ENCODE data around the gene HBG1.

Gene HBG1

GRCh38 chr11:5272395-5273017, 22.8 kb upstream of the HBG1 start:
- no peak for ATAC-seq
- TF ChIP-seq RARB (CRISPR knock-in tag; IDR thresholded peaks at IDR 0.05) = no peak
- TF ChIP-seq ESRRG (CRISPR knock-in tag; IDR thresholded peaks at IDR 0.05) = no peak
- TF ChIP-seq CREB5 (CRISPR knock-in tag; IDR thresholded peaks at IDR 0.05; ENCODE audit: low read depth) = no peak
- TF ChIP-seq BACH2 (CRISPR knock-in tag; IDR thresholded peaks at IDR 0.05; ENCODE audit: borderline replicate concordance) = no peak
- TF ChIP-seq POU6F1 (CRISPR knock-in tag; IDR thresholded peaks at IDR 0.05; ENCODE audit: borderline replicate concordance, low read depth) = no peak
- no peak for TF ChIP-seq PPARA (CRISPR knock-in tag; IDR thresholded peaks at IDR 0.05; ENCODE audit: borderline replicate concordance)
- no peak for TF ChIP-seq OSR1 (CRISPR knock-in tag; IDR thresholded peaks at IDR 0.05)
- no peak for TF ChIP-seq TOX (CRISPR knock-in tag; IDR thresholded peaks at IDR 0.05; ENCODE audit: borderline replicate concordance)
- no peak for TF ChIP-seq ZFP30 (CRISPR knock-in tag; IDR thresholded peaks at IDR 0.05)
- TF ChIP-seq GLIS3 (CRISPR knock-in tag; IDR thresholded peaks at IDR 0.05) = no peak
- no peak for TF ChIP-seq ZFP3 (CRISPR knock-in tag; IDR thresholded peaks at IDR 0.05)
- TF ChIP-seq ISL1 (CRISPR knock-in tag; IDR thresholded peaks at IDR 0.05) = no peak
- no peak for TF ChIP-seq SNAI2 (CRISPR knock-in tag; IDR thresholded peaks at IDR 0.05)
- TF ChIP-seq ZNF565 (CRISPR knock-in tag; conservative IDR thresholded peaks at IDR 0.05; ENCODE audit: low read depth) = no peak
- TF ChIP-seq ARNTL (CRISPR knock-in tag; IDR thresholded peaks at IDR 0.05; ENCODE audit: borderline replicate concordance, low read depth) = no peak
- TF ChIP-seq TCF4 (CRISPR knock-in tag; IDR thresholded peaks at IDR 0.05; ENCODE audit: borderline replicate concordance) = no peak

GRCh38 chr11:5269715-5270147, 20.1 kb upstream of the HBG1 start, which contains the start of gene HBE1:
Gene HBE1, minus strand, starts transcription at chr11:5269945. Its CDS starts 55 bp downstream, at chr11:5269890.
- ATAC-seq = no peak
- TF ChIP-seq RARB (CRISPR knock-in tag; IDR thresholded peaks at IDR 0.05) (no peak), POU6F1 (CRISPR knock-in tag; IDR thresholded peaks at IDR 0.05; ENCODE audit: borderline replicate concordance, low read depth) (no peak), CREB5 (CRISPR knock-in tag; IDR thresholded peaks at IDR 0.05; ENCODE audit: low read depth) (no peak), ISL1 (CRISPR knock-in tag; IDR thresholded peaks at IDR 0.05) (no peak), GLIS3 (CRISPR knock-in tag; IDR thresholded peaks at IDR 0.05) (no peak), TOX (CRISPR knock-in tag; IDR thresholded peaks at IDR 0.05; ENCODE audit: borderline replicate concordance) (no peak), OSR1 (CRISPR knock-in tag; IDR thresholded peaks at IDR 0.05) (no peak)

GRCh38 chr11:5267033-5267563, 17.4 kb upstream of the HBG1 start:
- ATAC-seq = no peak
- TF ChIP-seq TOX (CRISPR knock-in tag; IDR thresholded peaks at IDR 0.05; ENCODE audit: borderline replicate concordance) (no peak), TCF4 (CRISPR knock-in tag; IDR thresholded peaks at IDR 0.05; ENCODE audit: borderline replicate concordance) (no peak), ZFP3 (CRISPR knock-in tag; IDR thresholded peaks at IDR 0.05) (no peak), PATZ1 (CRISPR knock-in tag; IDR thresholded peaks at IDR 0.05; ENCODE audit: borderline replicate concordance) (no peak), ZC3H10 (CRISPR knock-in tag; IDR thresholded peaks at IDR 0.05) (no peak), BACH2 (CRISPR knock-in tag; IDR thresholded peaks at IDR 0.05; ENCODE audit: borderline replicate concordance) (no peak), ESRRG (CRISPR knock-in tag; IDR thresholded peaks at IDR 0.05) (no peak), CSRNP3 (CRISPR knock-in tag; IDR thresholded peaks at IDR 0.05) (no peak), ARNTL (CRISPR knock-in tag; IDR thresholded peaks at IDR 0.05; ENCODE audit: borderline replicate concordance, low read depth) (no peak), POU6F1 (CRISPR knock-in tag; IDR thresholded peaks at IDR 0.05; ENCODE audit: borderline replicate concordance, low read depth) (no peak), OSR1 (CRISPR knock-in tag; IDR thresholded peaks at IDR 0.05) (no peak), ZNF565 (CRISPR knock-in tag; conservative IDR thresholded peaks at IDR 0.05; ENCODE audit: low read depth) (no peak), CSDC2 (CRISPR knock-in tag; IDR thresholded peaks at IDR 0.05) (no peak), RARB (CRISPR knock-in tag; IDR thresholded peaks at IDR 0.05) (no peak)

Measured in SK-N-SH treated with all-trans-retinoic acid at 6 μM for 48 hours (cell line).